ENCODE results near the gene ADCK1.

DNA sequence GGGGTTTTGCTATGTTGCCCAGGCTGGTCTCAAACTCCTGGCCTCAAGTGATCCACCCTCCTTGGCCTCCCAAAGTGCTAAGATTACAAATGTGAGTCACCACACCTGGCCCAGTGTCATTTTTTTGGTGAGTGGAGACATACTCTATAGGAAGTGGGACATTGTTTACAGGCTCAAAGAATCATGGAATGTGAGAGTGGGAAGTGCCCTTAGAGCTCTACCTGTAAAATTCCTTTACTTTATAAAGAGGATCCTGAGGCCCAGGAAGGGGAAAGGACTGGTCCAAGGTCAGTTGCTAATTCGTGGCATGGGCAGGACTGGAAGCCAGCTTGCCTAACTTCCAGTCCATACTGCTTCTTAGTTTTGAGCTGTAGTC, 8.7 kb upstream of the ADCK1 start:
- TF ChIP-seq, protein P1, sequence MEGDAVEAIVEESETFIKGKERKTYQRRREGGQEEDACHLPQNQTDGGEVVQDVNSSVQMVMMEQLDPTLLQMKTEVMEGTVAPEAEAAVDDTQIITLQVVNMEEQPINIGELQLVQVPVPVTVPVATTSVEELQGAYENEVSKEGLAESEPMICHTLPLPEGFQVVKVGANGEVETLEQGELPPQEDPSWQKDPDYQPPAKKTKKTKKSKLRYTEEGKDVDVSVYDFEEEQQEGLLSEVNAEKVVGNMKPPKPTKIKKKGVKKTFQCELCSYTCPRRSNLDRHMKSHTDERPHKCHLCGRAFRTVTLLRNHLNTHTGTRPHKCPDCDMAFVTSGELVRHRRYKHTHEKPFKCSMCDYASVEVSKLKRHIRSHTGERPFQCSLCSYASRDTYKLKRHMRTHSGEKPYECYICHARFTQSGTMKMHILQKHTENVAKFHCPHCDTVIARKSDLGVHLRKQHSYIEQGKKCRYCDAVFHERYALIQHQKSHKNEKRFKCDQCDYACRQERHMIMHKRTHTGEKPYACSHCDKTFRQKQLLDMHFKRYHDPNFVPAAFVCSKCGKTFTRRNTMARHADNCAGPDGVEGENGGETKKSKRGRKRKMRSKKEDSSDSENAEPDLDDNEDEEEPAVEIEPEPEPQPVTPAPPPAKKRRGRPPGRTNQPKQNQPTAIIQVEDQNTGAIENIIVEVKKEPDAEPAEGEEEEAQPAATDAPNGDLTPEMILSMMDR (IDR thresholded peaks at IDR 0.05), result no peak
- no peak for TF ChIP-seq POLR2A (IDR thresholded peaks at IDR 0.05)

All from right lobe of liver (tissue), 4 donors.